Activated CD8-positive, alpha-beta memory T cell treated with anti-CD3 and anti-CD28 coated beads, Interleukin-2, amount 50 U/mL, for 48 hours (primary cell): Measurements from ENCODE around the gene COLGALT1.
"Not testable (repeated sequence)": the region's sequence is repeated elsewhere in the genome, so short reads cannot be mapped to it uniquely, and the experiment has no call there.

Experiments used
- DNase-seq: peaks from one replicate; pipeline ENCODE4 v3.0.0-alpha.2; 2020

COLGALT1 gene

GRCh38 chr19:17562561-17562960 is 7.1 kb downstream of the COLGALT1 start:
- no peak for DNase-seq

GRCh38 chr19:17564781-17565180 is 9.3 kb downstream of the COLGALT1 start:
- DNase-seq, result no peak

- no peak for DNase-seq
Measured at GRCh38 chr19:17565611-17566010, 10.2 kb downstream of the COLGALT1 start.

GRCh38 chr19:17567940-17568339 is 12.5 kb downstream of the COLGALT1 start:
- DNase-seq, result no peak

GRCh38 chr19:17570291-17570690 is 14.8 kb downstream of the COLGALT1 start:
- DNase-seq, result not testable (repeated sequence)

- no peak for DNase-seq
Measured at GRCh38 chr19:17570791-17571190, 15.3 kb downstream of the COLGALT1 start.

- no peak for DNase-seq
Measured at GRCh38 chr19:17572638-17573037, 17.2 kb downstream of the COLGALT1 start.

- DNase-seq, result no peak
Measured at GRCh38 chr19:17575871-17576757, 20.7 kb downstream of the COLGALT1 start.

GRCh38 chr19:17576758-17577456 is 21.5 kb downstream of the COLGALT1 start:
- peak; percentile 74 for DNase-seq

- DNase-seq, result no peak
Measured at GRCh38 chr19:17577457-17578097, 22.1 kb downstream of the COLGALT1 start.

- DNase-seq, result peak; percentile 73
Measured at GRCh38 chr19:17579661-17580244, 24.3 kb downstream of the COLGALT1 start.

GRCh38 chr19:17580470-17581144 is 25.2 kb downstream of the COLGALT1 start:
- no peak for DNase-seq

- no peak for DNase-seq
Measured at GRCh38 chr19:17581211-17581874, 25.9 kb downstream of the COLGALT1 start.

GRCh38 chr19:17582613-17583012 is 27.2 kb downstream of the COLGALT1 start:
- DNase-seq, result no peak

- no peak for DNase-seq
Measured at GRCh38 chr19:17584132-17584531, 28.7 kb downstream of the COLGALT1 start.

GRCh38 chr19:17585395-17585794 is 29.9 kb downstream of the COLGALT1 start:
- DNase-seq, result not testable (repeated sequence)

GRCh38 chr19:17590866-17591265 is 35.4 kb downstream of the COLGALT1 start:
- no peak for DNase-seq

GRCh38 chr19:17594296-17594695 is 38.8 kb downstream of the COLGALT1 start:
- DNase-seq, result not testable (repeated sequence)

GRCh38 chr19:17598063-17598462 is 42.6 kb downstream of the COLGALT1 start:
- not testable (repeated sequence) for DNase-seq

GRCh38 chr19:17598953-17599352 is 43.5 kb downstream of the COLGALT1 start:
- DNase-seq, result no peak

- DNase-seq, result no peak
Measured at GRCh38 chr19:17599780-17600179, 44.3 kb downstream of the COLGALT1 start.

- no peak for DNase-seq
Measured at GRCh38 chr19:17601683-17602082, 46.2 kb downstream of the COLGALT1 start.
